Lower leg skin (tissue), 4 donors: Measurements from ENCODE around the gene PRKAA1. TPM values are rescaled to one million over a fixed set of nuclear protein-coding genes. Genes with fewer than 3 reads are reported as not detected.
"Not testable (repeated sequence)": the region's sequence is repeated elsewhere in the genome, so short reads cannot be mapped to it uniquely, and the experiment has no call there.

ENCODE experiments used
- DNase-seq, 2 donors: peaks; one replicate each; pipeline ENCODE4 v3.0.0-alpha.2; 2019; ENCODE audit warnings: low spot score in 2 of 2
- H3K4me3 ChIP-seq: fragments of 200-600 bp; sonication (generic); 2 replicates; pipeline ENCODE4 v1.5.1; 2017; ENCODE audit warnings: mild to moderate bottlenecking, low read depth; ENCODE audit not compliant: poor library complexity, severe bottlenecking
- POLR2A ChIP-seq, 2 donors: fragments of 450-650 bp; IDR thresholded peaks; one replicate each; pipeline ENCODE4 v1.6.1; 2016 to 2017; ENCODE audit warnings: antibody characterized with exemption in 2 of 2, mild to moderate bottlenecking in 1 of 2, moderate library complexity in 1 of 2
- WGBS, 2 donors: methylation state at CpG; one replicate each; pipeline ENCODE4 v1.1.5; 2018; 5-methylcytosine and 5-hydroxymethylcytosine counted together
- intact Hi-C: fragments of 100-400 bp; cut with DNase I; formaldehyde crosslinking; loops from one replicate; pipeline ENCODE4 v1.15.0; 2023; ENCODE audit warnings: low total_unique reads
- total RNA-seq, 4 donors: library from RNA; depleted of rRNA; stranded (reverse); fragments of >200 nt; gene quantifications; one replicate each; pipeline ENCODE4 v1.1.0, GENCODE V29; 2016
- TF ChIP-seq, protein P1 (sequence below), 3 donors: fragments of 450-650 bp; IDR thresholded peaks; one replicate each; pipeline ENCODE4 v1.5.1; 2016; ENCODE audit warnings: antibody characterized with exemption in 3 of 3, mild to moderate bottlenecking in 3 of 3, moderate library complexity in 2 of 3

Gene PRKAA1
- total RNA-seq, 4 donors from 2014 or later: 44.8 to 60.0 (median 54.9) TPM

DNA sequence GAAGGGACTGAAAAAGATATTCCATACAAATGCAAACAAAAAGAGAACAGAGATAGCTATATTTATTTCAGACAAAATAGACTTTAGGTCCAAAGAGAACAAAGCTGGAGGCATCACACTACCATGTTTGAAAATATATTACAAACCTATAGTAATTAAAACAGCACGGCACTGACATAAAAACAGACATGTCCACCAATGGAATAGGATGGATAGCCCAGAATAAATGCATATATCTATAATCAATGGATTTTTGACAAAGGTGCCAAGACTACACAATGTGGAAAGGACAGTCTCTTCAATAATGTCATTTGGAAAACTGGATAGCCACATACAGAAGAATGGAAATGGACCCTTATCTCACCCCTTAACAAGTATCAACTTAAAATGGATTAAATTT is 10.2 kb downstream of the PRKAA1 start:
- no peak overlapping the region for H3K4me3 ChIP-seq
- intact Hi-C loops: no loop called here
- WGBS, 2 donors: 96 to 100% methylated on average over 1 of the region's 1 CpG
- DNase-seq: no peak
- TF ChIP-seq POLR2A (IDR thresholded peaks at IDR 0.05): no peak
- TF ChIP-seq, protein P1, sequence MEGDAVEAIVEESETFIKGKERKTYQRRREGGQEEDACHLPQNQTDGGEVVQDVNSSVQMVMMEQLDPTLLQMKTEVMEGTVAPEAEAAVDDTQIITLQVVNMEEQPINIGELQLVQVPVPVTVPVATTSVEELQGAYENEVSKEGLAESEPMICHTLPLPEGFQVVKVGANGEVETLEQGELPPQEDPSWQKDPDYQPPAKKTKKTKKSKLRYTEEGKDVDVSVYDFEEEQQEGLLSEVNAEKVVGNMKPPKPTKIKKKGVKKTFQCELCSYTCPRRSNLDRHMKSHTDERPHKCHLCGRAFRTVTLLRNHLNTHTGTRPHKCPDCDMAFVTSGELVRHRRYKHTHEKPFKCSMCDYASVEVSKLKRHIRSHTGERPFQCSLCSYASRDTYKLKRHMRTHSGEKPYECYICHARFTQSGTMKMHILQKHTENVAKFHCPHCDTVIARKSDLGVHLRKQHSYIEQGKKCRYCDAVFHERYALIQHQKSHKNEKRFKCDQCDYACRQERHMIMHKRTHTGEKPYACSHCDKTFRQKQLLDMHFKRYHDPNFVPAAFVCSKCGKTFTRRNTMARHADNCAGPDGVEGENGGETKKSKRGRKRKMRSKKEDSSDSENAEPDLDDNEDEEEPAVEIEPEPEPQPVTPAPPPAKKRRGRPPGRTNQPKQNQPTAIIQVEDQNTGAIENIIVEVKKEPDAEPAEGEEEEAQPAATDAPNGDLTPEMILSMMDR (IDR thresholded peaks at IDR 0.05): no peak

DNA sequence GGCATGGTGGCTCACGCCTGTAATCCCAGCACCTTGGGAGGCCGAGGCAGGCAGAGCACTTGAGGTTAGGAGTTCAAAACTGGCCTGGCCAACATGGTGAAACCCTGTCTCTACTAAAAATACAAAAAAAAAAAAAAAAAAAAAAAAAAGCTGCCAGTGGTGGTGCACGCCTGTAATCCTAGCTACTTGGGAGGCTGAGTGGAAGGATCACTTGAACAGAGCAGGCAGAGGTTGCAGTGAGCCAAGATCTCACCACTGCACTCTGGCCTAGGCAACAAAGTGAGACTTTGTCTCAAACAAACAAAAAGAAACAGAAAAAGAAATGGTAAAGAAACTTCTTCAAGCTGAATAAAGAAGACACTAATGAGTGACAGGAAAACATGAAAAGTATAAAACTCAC is 11.5 kb downstream of the PRKAA1 start:
- DNase-seq, intact Hi-C loops, H3K4me3 ChIP-seq: not testable (repeated sequence)
- WGBS, 2 donors: 95 to 98% methylated on average over 3 of the region's 3 CpGs

DNA sequence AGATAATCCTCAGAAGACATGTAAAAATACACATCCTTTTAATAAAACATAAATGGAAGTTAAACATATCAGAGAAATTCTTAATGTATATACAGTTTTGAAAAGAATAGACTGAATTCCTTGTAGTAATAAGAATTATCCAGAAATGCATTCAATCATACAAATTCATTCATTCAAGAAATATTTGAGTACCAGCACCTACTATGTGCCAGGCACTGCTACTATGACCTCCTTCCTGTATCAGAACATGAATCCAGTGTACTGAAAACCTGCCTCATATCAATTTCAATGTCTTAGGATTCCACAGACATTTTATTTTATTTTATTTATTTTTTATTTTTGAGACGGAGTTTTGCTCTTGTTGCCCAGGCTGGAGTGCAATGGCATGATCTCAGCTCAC is 13.3 kb downstream of the PRKAA1 start:
- DNase-seq: no peak
- WGBS, 2 donors: 93 to 100% methylated on average over 1 of the region's 1 CpG
- TF ChIP-seq, protein P1 (IDR thresholded peaks at IDR 0.05): no peak
- no peak for TF ChIP-seq POLR2A (IDR thresholded peaks at IDR 0.05)
- intact Hi-C loops: no loop called here
- no peak overlapping the region for H3K4me3 ChIP-seq

DNA sequence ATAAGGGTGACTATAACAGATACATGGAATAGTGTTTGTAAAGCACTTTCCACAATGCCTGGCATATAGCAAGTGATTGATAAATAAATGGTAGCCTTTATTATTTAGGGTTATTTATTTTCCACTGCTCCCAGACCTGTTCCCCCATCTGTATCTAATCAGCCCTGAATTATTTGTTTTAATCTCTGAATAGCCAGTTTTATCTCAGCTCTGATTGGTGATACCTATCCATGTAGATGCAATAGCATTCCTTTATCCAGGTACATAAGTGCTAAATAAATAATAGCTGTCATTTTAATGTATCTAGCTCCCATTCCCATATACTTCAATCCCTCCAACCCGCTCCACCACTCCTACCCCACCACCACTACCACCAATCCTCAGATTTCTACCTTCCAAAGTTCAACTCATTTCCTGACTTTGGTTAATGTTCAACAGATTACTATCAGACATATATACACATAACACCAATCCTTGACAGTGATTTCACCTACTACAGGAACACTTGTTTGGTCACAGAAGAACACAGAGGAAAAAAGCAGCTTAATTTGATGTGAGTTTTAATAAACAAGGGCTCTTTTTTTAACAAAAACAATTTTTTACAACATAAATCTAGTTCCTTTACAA is 14.0 kb downstream of the PRKAA1 start:
- DNase-seq: no peak
- intact Hi-C loops: no loop called here
- TF ChIP-seq, protein P1 (IDR thresholded peaks at IDR 0.05): no peak
- no peak for TF ChIP-seq POLR2A (IDR thresholded peaks at IDR 0.05)
- WGBS, 2 donors: 90 to 96% methylated on average over 1 of the region's 1 CpG
- H3K4me3 ChIP-seq: no peak overlapping the region

DNA sequence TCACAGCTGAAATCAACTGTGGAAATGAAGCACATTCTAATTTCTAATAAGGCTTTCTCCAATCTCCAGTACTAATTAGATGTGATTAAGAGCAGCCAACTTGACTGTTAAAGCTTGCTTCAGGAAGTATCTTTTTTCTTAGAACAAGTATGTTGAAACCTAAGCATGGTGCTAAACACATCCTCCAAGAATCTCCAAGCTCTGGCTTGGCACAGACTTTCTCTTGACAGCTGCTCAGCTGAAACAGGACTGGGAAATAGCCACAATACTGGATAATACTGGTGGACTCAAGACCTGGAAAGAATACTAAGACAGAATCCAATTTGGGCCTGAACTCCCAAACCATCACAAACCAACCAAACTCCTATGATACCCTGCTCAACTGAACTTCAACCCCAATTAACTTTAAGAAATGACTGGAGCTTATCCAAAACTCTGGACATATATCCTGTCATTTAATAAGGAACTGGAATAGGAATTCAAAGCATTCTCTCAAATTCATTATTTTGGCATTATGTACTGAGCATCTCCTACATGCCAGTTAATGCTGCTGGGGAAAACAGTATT is 16.2 kb downstream of the PRKAA1 start:
- TF ChIP-seq, protein P1 (IDR thresholded peaks at IDR 0.05): no peak
- no peak for TF ChIP-seq POLR2A (IDR thresholded peaks at IDR 0.05)
- DNase-seq: no peak
- no peak overlapping the region for H3K4me3 ChIP-seq
- intact Hi-C loops: no loop called here

DNA sequence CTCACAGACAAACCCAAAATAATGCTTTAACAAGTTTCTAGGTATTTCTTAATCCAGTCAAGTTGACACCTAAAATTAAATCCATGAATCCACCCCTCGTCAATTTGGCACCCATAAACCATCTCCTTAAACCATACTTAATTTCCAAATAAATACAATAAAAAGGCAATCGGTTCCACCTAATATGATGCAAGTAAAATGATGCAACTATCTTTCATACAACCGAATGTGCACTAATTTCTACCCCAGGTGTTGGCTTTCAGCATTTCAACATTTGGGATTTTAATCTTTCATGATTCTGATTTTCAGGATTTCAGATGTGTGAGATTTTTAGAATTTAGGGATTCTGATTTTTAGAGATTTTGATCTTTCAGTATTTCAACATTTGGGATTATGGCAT is 17.3 kb downstream of the PRKAA1 start:
- TF ChIP-seq, protein P1 (IDR thresholded peaks at IDR 0.05): no peak
- no peak for TF ChIP-seq POLR2A (IDR thresholded peaks at IDR 0.05)
- no peak for DNase-seq
- intact Hi-C loops: no loop called here
- WGBS, 2 donors: 84 to 91% methylated on average over 3 of the region's 3 CpGs
- no peak overlapping the region for H3K4me3 ChIP-seq
